GM12878 (cell line): ENCODE data around the gene LSMEM2. TPM values are rescaled to one million over a fixed set of nuclear protein-coding genes. Genes with fewer than 3 reads are reported as not detected.
A peak's percentile ranks its signal among the peaks of the same experiment; 100 is the strongest.

ENCODE experiments used
- ATF3 ChIP-seq: IDR thresholded peaks from 2 replicates; pipeline ENCODE4 v1.6.1; 2011; ENCODE audit warnings: low read depth, mild to moderate bottlenecking, low read length, moderate library complexity, borderline replicate concordance; ENCODE audit errors: extremely low read depth
- E2F4 ChIP-seq: IDR thresholded peaks from 2 replicates; pipeline ENCODE4 v1.6.1; 2012; ENCODE audit warnings: low read depth, low read length, improper control_type of control experiment
- E4F1 ChIP-seq: fragments of 450-650 bp; IDR thresholded peaks from 2 replicates; pipeline ENCODE4 v1.6.1; 2018; ENCODE audit warnings: borderline replicate concordance, mild to moderate bottlenecking; ENCODE audit not compliant: partially characterized antibody
- FOXK2 ChIP-seq: fragments of 450-650 bp; IDR thresholded peaks from 2 replicates; pipeline ENCODE4 v1.6.1; 2017; ENCODE audit warnings: mild to moderate bottlenecking, moderate library complexity
- GABPA ChIP-seq: IDR thresholded peaks from 2 replicates; pipeline ENCODE4 v1.6.1; 2014; ENCODE audit warnings: antibody characterized with exemption, low read depth, mild to moderate bottlenecking, inconsistent platforms
- HCFC1 ChIP-seq: fragments of 150-350 bp; IDR thresholded peaks from 2 replicates; pipeline ENCODE4 v1.6.1; 2014; ENCODE audit warnings: low read length
- HDAC2 ChIP-seq: fragments of 200-600 bp; sonication (generic); IDR thresholded peaks from 2 replicates; pipeline ENCODE4 v1.6.1; 2017
- IKZF1 ChIP-seq: fragments of 450-650 bp; conservative IDR thresholded peaks from 2 replicates; pipeline ENCODE4 v1.6.1; 2017; ENCODE audit warnings: antibody characterized with exemption, mild to moderate bottlenecking
- LARP7 ChIP-seq: fragments of 450-650 bp; IDR thresholded peaks from 2 replicates; pipeline ENCODE4 v1.6.1; 2017; ENCODE audit warnings: mild to moderate bottlenecking
- MLLT1 ChIP-seq: fragments of 450-650 bp; IDR thresholded peaks from 2 replicates; pipeline ENCODE4 v1.6.1; 2016; ENCODE audit warnings: mild to moderate bottlenecking
- POLR2AphosphoS5 ChIP-seq: IDR thresholded peaks from 2 replicates; pipeline ENCODE4 v1.6.1; 2011; ENCODE audit warnings: mild to moderate bottlenecking, low read length, inconsistent platforms
- RB1 ChIP-seq: fragments of 450-650 bp; formaldehyde crosslinking; IDR thresholded peaks from 2 replicates; pipeline ENCODE4 v1.6.1; 2017; ENCODE audit warnings: mild to moderate bottlenecking, borderline replicate concordance
- RELA ChIP-seq: fragments of 450-650 bp; IDR thresholded peaks from 2 replicates; pipeline ENCODE4 v1.8.0; 2014; ENCODE audit warnings: borderline replicate concordance; ENCODE audit not compliant: partially characterized antibody
- TCF3 ChIP-seq: IDR thresholded peaks from 2 replicates; pipeline ENCODE4 v1.6.1; 2012; ENCODE audit warnings: low read depth, mild to moderate bottlenecking, low read length, borderline replicate concordance; ENCODE audit not compliant: insufficient read depth
- USF1 ChIP-seq: IDR thresholded peaks from 2 replicates; pipeline ENCODE4 v1.6.1; 2011; ENCODE audit warnings: borderline replicate concordance, low read depth, mild to moderate bottlenecking, moderate library complexity, mixed read lengths, low read length; ENCODE audit not compliant: insufficient read depth; ENCODE audit errors: extremely low read length
- ZNF207 ChIP-seq: fragments of 450-650 bp; IDR thresholded peaks from 2 replicates; pipeline ENCODE4 v1.6.1; 2014; ENCODE audit warnings: antibody characterized with exemption, mild to moderate bottlenecking, borderline replicate concordance
- ZNF687 ChIP-seq: fragments of 450-650 bp; IDR thresholded peaks from 2 replicates; pipeline ENCODE4 v1.6.1; 2017; ENCODE audit warnings: mild to moderate bottlenecking, moderate library complexity
- polyA plus RNA-seq, 11 experiments: library from polyadenylated mRNA; depleted of rRNA in 4 of 11; unstranded in 6 of 11; stranded (reverse) in 5 of 11; fragments of >200 nt; fragmentation: Nextera tagmentation in 4 of 11; fragmentation: Illumina TruSeq in 1 of 11; extraction: Ambion mirVana in 4 of 11; extraction: Trizol in 1 of 11; gene quantifications; 1 replicate in 1 of 11; 2 replicates in 10 of 11; pipeline versions ENCODE4 v1.2.1 to v1.2.3, GENCODE V29; 2011 to 2016; ENCODE audit warnings: inconsistent platforms in 2 of 11, missing spikeins in 2 of 11, low read depth in 1 of 11
- total RNA-seq, 4 experiments: library from RNA; depleted of rRNA in 3 of 4; stranded (reverse); fragments of >200 nt in 3 of 4; fragmentation: Illumina TruSeq in 1 of 4; extraction: Trizol in 1 of 4; gene quantifications; 2 replicates each; pipeline versions ENCODE4 v1.2.1 to v1.2.3, GENCODE V29; 2013 to 2021

Gene LSMEM2
- total and polyA plus RNA-seq, 10 of the 15 experiments (the other 5 are each of a cell fraction or from before 2014, with no cell fraction given): 0.17 TPM; not detected in 9

- peak; percentile 21; the same call in 1 of the 2 replicates for TF ChIP-seq MLLT1
- TF ChIP-seq E2F4: peak; percentile 67; the same call in 1 of the 2 replicates
- peak; percentile 100 for TF ChIP-seq HCFC1
- TF ChIP-seq E4F1: peak; percentile 44
- no peak for TF ChIP-seq USF1
- TF ChIP-seq GABPA: no peak
- peak; percentile 90 for TF ChIP-seq RELA
- TF ChIP-seq HDAC2: no peak
- TF ChIP-seq TCF3: 0 out of 2 replicates have a peak, but pooled peaks have one; percentile 6
- peak; percentile 90; the same call in 1 of the 2 replicates for TF ChIP-seq ZNF207
- TF ChIP-seq RB1: peak; percentile 65; the same call in 1 of the 2 replicates
- no peak for TF ChIP-seq FOXK2
- peak; percentile 96 for TF ChIP-seq LARP7
- TF ChIP-seq ATF3: peak; percentile 80
- TF ChIP-seq POLR2AphosphoS5: peak; percentile 70
- peak; percentile 100 for TF ChIP-seq IKZF1
- TF ChIP-seq ZNF687: 0 out of 2 replicates have a peak, but pooled peaks have one; percentile 30
Observed at GRCh38 chr3:50292159-50293078, 13.5 kb downstream of the LSMEM2 start, which contains the start of gene IFRD2 (continued).
